PC-3 (cell line): ENCODE measurements around the gene STX1A. TPM values are rescaled to one million over a fixed set of nuclear protein-coding genes. Genes with fewer than 3 reads are reported as not detected.
A peak's percentile ranks its signal among the peaks of the same experiment; 100 is the strongest.

ENCODE experiments used
- ATAC-seq: fragments of 200-7000 bp; cut with Tn5 transposase; 2 replicates; pipeline ENCODE4 v1.9.1; 2020; ENCODE audit warnings: mild to moderate bottlenecking, moderate library complexity
- BruUV-seq: library from RNA; stranded (reverse); fragments of 400-500 nt; replicated peaks from 2 replicates; lab custom pipeline; 2021; lab: Mats Ljungman, UMichigan
- CTCF ChIA-PET: fragments of 300-600 bp; sonication (Branson Sonifier 250); formaldehyde crosslinking; loops from one replicate; lab custom pipeline; 2022; ENCODE audit warnings: antibody characterized with exemption; lab: Charles Lee
- POLR2A ChIA-PET: fragments of 300-600 bp; sonication (Branson Sonifier 250); formaldehyde crosslinking; loops from one replicate; lab custom pipeline; 2022; ENCODE audit warnings: antibody characterized with exemption; ENCODE audit not compliant: unreplicated experiment; lab: Charles Lee
- DNase-seq: peaks from one replicate; pipeline ENCODE4 v3.0.0-alpha.2; 2015
- H2AFZ ChIP-seq: fragments of 300-600 bp; sonication (generic); 2 replicates; pipeline ENCODE4 v1.6.0; 2016; ENCODE audit warnings: antibody characterized with exemption, low read length
- H3F3A ChIP-seq: fragments of 300-600 bp; sonication (generic); one replicate; pipeline ENCODE4 v1.6.0; 2017; ENCODE audit warnings: antibody characterized with exemption, low read length, control low read depth, mild to moderate bottlenecking; ENCODE audit not compliant: unreplicated experiment
- H3K27ac ChIP-seq: fragments of 300-600 bp; sonication (generic); 2 replicates; pipeline ENCODE4 v1.5.1; 2016; ENCODE audit warnings: mild to moderate bottlenecking, low read length
- H3K27me3 ChIP-seq: fragments of 300-600 bp; sonication (generic); 2 replicates; pipeline ENCODE4 v1.6.1; 2016; ENCODE audit warnings: low read length, mixed read lengths
- H3K36me3 ChIP-seq: fragments of 300-600 bp; sonication (generic); 2 replicates; pipeline ENCODE4 v1.6.1; 2016; ENCODE audit warnings: low read depth, mixed run types, low read length, mixed read lengths
- H3K4me1 ChIP-seq: fragments of 300-600 bp; sonication (generic); 2 replicates; pipeline ENCODE4 v1.5.1; 2016; ENCODE audit warnings: low read length; ENCODE audit not compliant: insufficient read depth
- H3K4me2 ChIP-seq: fragments of 300-600 bp; sonication (generic); 2 replicates; pipeline ENCODE4 v1.6.0; 2016; ENCODE audit warnings: low read length
- H3K4me3 ChIP-seq: fragments of 300-600 bp; sonication (generic); 2 replicates; pipeline ENCODE4 v1.5.1; 2016; ENCODE audit warnings: mild to moderate bottlenecking, low read length, mixed read lengths
- H3K79me2 ChIP-seq: fragments of 300-600 bp; sonication (generic); 2 replicates; pipeline ENCODE4 v1.6.1; 2017; ENCODE audit warnings: low read length, mixed read lengths
- H3K9ac ChIP-seq: fragments of 300-600 bp; sonication (generic); 2 replicates; pipeline ENCODE4 v1.6.0; 2016; ENCODE audit warnings: mild to moderate bottlenecking, low read length
- H3K9me2 ChIP-seq: fragments of 300-600 bp; sonication (generic); replicated peaks from 2 replicates; pipeline ENCODE4 v1.6.1; 2016; ENCODE audit warnings: mixed run types, low read length, mixed read lengths
- H3K9me3 ChIP-seq: fragments of 300-600 bp; sonication (generic); 2 replicates; pipeline ENCODE4 v1.6.1; 2016; ENCODE audit warnings: low read length, mixed read lengths
- H4K20me1 ChIP-seq: fragments of 300-600 bp; sonication (generic); 2 replicates; pipeline ENCODE4 v1.6.1; 2016; ENCODE audit warnings: low read length, mixed read lengths
- CTCF ChIP-seq: fragments of 300-600 bp; sonication (generic); conservative IDR thresholded peaks from 2 replicates; pipeline ENCODE4 v1.5.1; 2017; ENCODE audit warnings: antibody characterized with exemption, low read depth, mild to moderate bottlenecking, low read length
- EZH2 ChIP-seq: fragments of 300-600 bp; sonication (generic); IDR thresholded peaks from one replicate; pipeline ENCODE4 v1.6.1; 2017; ENCODE audit warnings: antibody characterized with exemption, mild to moderate bottlenecking, low read length; ENCODE audit not compliant: unreplicated experiment
- EZH2phosphoT487 ChIP-seq: fragments of 300-600 bp; sonication (generic); IDR thresholded peaks from 2 replicates; pipeline ENCODE4 v1.6.1; 2018; ENCODE audit warnings: mild to moderate bottlenecking, antibody characterized with exemption, low read length, borderline replicate concordance
- intact Hi-C: fragments of 100-400 bp; cut with micrococcal nuclease; formaldehyde crosslinking; loops from 2 replicates; pipeline ENCODE4 v1.9.0; 2023
- total RNA-seq: library from RNA; depleted of rRNA; stranded (reverse); fragments of >200 nt; gene quantifications from 2 replicates; pipeline ENCODE4 v1.2.3, GENCODE V29; 2014

STX1A gene
- total RNA-seq, 1 experiment from 2014 or later: 145 TPM

GRCh38 chr7:73728551-73728950, 9.1 kb upstream of the STX1A start:
- H3K36me3 ChIP-seq: no peaks in the 10 kb centered on the region
- no peaks in the 10 kb centered on the region for H3K9me3 ChIP-seq
- H3F3A ChIP-seq: no peaks in the 10 kb centered on the region
- no TSS peak for BruUV-seq
- POLR2A ChIA-PET: interaction anchor here (0.6 kb wide), 1 partner anchor 122 kb away, joined by 3 read pairs; no protein-coding TSS in a partner anchor
- TF ChIP-seq EZH2 (no peak), CTCF (no peak), EZH2phosphoT487 (no peak)
- H3K79me2 ChIP-seq: no peaks in the 10 kb centered on the region
- no peak overlapping the region for H3K4me2 ChIP-seq
- H3K27ac ChIP-seq: no peak overlapping the region
- no peaks in the 10 kb centered on the region for H3K27me3 ChIP-seq
- ATAC-seq: no peak
- no peak for DNase-seq
- H3K9ac ChIP-seq: no peak overlapping the region
- no peaks in the 10 kb centered on the region for H4K20me1 ChIP-seq
- H2AFZ ChIP-seq: no peak overlapping the region
- no peaks in the 10 kb centered on the region for H3K9me2 ChIP-seq
- intact Hi-C loops: no loop called here
- no peak overlapping the region for H3K4me3 ChIP-seq
- H3K4me1 ChIP-seq: no peaks in the 10 kb centered on the region
- CTCF ChIA-PET: interaction anchor here (0.8 kb wide), 1 partner anchor 122 kb away, joined by 5 read pairs; no protein-coding TSS in a partner anchor

GRCh38 chr7:73727952-73728351, 8.5 kb upstream of the STX1A start:
- H3K79me2 ChIP-seq: no peaks in the 10 kb centered on the region
- H3K4me3 ChIP-seq: no peak overlapping the region
- H3K9me2 ChIP-seq: no peaks in the 10 kb centered on the region
- no peak overlapping the region for H3K4me2 ChIP-seq
- H3K36me3 ChIP-seq: no peaks in the 10 kb centered on the region
- H3K27ac ChIP-seq: no peak overlapping the region
- no peaks in the 10 kb centered on the region for H4K20me1 ChIP-seq
- ChIA-PET POLR2A (no interaction called here), CTCF (no interaction called here)
- DNase-seq (no peak), ATAC-seq (no peak)
- H2AFZ ChIP-seq: no peak overlapping the region
- BruUV-seq: no TSS peak
- TF ChIP-seq EZH2 (no peak), CTCF (no peak), EZH2phosphoT487 (no peak)
- no peaks in the 10 kb centered on the region for H3K9me3 ChIP-seq
- no peaks in the 10 kb centered on the region for H3K4me1 ChIP-seq
- H3F3A ChIP-seq: no peaks in the 10 kb centered on the region
- intact Hi-C loops: no loop called here
- no peaks in the 10 kb centered on the region for H3K27me3 ChIP-seq
- H3K9ac ChIP-seq: no peak overlapping the region

GRCh38 chr7:73726083-73726466, 6.6 kb upstream of the STX1A start:
- Histone ChIP-seq H3K4me2 (no peak overlapping the region), H3K27ac (no peak overlapping the region), H3K36me3 (no peaks in the 10 kb centered on the region), H4K20me1 (no peaks in the 10 kb centered on the region), H3K9me3 (no peaks in the 10 kb centered on the region), H3K9me2 (no peaks in the 10 kb centered on the region), H3K27me3 (no peaks in the 10 kb centered on the region), H3K9ac (no peak overlapping the region), H3F3A (no peaks in the 10 kb centered on the region), H3K79me2 (no peaks in the 10 kb centered on the region), H3K4me1 (peaks cover 13% of the 10 kb centered on the region), H3K4me3 (no peak overlapping the region), H2AFZ (no peak overlapping the region)
- no peak for ATAC-seq
- intact Hi-C loops: no loop called here
- no peak for DNase-seq
- POLR2A ChIA-PET: no interaction called here
- CTCF ChIA-PET: interaction anchor here (1.0 kb wide), 2 partner anchors 22 to 120 kb away, joined by 7 to 13 read pairs; no protein-coding TSS in a partner anchor
- TF ChIP-seq CTCF (0 out of 2 replicates have a peak, but pooled peaks have one; percentile 3), EZH2phosphoT487 (no peak)
- BruUV-seq: no TSS peak
